Fibroblast of skin of left quadriceps (primary cell): Measurements from ENCODE around the gene ARG2.

ENCODE experiments used
- DNase-seq, 2 experiments: peaks; one replicate each; pipeline ENCODE4 v3.0.0-alpha.2; 2013; ENCODE audit warnings: low read depth in 2 of 2

ARG2 gene

DNA sequence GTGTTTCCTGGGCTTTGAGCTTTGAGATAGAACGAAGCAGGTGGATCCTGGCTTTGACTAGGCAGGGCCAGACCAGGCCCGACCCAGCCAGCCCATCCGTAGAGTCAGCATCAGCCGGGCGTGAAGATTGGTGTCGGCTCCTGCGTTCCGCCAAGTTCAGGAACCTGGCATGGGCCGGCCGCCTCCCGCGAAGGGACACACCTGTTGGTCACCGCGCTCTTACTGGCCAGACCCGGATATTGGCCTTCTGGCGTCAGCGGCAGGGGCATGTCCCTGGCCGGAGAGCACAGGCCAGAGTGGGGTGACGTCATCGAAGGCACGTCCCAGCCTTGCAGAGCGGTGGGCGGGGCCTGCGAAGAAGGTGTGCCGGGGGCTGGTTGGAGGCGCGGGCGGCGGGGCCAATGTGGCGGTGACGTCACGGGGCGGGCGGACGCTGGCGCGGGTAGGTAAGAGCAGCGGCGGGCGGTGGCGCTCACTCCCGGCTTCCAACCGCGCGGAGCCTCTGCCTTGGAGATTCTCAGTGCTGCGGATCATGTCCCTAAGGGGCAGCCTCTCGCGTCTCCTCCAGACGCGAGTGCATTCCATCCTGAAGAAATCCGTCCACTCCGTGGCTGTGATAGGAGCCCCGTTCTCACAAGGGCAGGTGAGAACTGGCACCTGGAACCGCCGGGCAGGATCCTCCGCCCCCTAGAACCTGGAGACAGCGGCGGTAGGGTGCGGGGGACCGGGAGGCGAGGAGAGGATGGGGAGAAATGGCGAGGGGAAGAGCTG lies at the start of gene ARG2:
Gene ARG2, plus strand, starts transcription at position 475 of the 771 bp plus-strand sequence. Its CDS starts 58 bp downstream, at position 533.
- DNase-seq: peak; percentile 44 to 47

DNA sequence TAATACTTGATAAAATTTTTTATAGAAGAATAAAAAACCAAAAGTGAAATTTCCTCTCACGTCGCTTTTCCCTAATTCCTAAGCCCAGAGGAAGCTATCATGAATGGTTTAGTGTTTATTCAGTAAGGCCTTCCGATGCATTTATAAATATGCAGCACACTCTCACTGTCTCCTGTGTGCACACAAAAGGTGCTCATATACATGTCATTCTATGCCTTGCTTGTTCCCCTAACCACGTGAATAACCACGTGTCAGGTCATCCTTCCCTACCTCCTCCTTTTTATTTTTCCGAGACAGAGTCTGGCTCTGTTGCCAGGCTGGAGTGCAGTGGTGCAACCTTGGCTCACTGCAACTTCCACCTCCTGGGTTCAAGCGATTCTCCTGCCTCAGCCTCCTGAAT lies 49.3 kb upstream of the ARG2 start:
- no peak for DNase-seq

DNA sequence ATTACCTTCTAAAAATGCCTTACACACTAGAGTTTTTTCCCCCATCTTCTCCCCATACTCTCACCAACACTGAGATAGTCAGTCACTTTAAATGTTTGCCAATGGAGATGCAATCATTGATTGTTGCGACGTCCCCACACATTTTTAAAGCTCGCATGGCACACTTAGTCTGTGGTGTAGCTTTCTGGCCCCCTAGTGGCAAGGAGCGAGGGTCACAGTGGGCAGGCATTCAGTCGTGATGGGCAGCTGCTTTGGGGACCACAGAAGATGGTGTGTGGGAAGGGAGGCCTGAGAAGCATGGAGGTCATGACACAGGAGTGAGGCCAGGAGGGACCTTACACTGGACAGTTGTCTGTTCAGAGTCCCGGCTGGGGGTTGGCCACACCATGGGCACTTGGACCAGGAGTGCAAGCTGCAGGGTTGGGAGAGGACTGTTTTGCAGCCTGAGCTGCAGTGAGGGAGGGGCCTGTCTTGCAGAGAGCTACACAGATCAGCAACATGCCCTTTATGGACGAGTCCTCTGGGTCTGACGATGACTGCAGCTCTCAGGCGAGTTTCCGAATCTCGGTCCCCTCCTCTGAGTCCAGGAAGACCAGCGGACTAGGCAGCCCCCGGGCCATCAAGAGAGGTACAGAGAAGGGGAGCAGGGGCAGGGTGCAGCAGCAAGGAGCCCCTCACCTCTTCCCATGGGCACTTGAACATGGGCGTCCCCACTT lies 48.3 kb upstream of the ARG2 start:
- DNase-seq: peak; percentile 19 to 20

DNA sequence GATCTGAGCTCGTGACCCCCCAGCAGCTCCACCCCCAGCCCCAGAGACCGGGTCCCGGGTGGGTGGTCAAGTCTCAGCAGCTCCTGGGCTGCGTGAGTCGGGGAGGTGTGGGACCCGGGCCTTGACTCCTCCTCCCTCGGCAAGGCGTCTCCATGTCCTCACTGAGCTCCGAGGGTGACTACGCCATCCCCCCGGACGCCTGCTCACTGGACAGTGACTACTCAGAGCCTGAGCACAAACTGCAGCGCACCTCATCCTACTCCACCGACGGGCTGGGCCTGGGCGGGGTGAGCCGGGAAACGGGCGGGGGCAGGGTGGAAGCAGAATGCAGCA lies 47.8 kb upstream of the ARG2 start:
- no peak for DNase-seq

DNA sequence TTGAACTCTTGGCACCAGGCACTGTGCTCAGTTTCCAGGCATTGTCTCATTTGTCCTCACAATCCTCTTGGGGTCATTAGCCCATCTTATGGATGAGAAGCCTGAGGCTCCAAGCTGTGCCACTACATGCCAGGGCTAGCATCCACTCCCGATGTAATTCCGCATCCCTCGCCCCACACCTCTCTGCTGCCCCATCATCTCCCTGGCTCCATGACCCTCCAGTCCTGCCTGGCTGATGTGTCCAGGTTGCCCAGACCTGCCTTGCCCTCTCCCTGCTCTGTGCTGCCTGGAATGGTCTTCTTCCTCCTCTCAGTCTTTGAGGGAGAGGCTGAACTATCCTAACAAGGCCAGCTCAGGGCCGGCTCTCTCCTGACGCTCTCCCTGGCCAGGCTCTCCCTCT lies 47.1 kb upstream of the ARG2 start:
- no peak for DNase-seq

DNA sequence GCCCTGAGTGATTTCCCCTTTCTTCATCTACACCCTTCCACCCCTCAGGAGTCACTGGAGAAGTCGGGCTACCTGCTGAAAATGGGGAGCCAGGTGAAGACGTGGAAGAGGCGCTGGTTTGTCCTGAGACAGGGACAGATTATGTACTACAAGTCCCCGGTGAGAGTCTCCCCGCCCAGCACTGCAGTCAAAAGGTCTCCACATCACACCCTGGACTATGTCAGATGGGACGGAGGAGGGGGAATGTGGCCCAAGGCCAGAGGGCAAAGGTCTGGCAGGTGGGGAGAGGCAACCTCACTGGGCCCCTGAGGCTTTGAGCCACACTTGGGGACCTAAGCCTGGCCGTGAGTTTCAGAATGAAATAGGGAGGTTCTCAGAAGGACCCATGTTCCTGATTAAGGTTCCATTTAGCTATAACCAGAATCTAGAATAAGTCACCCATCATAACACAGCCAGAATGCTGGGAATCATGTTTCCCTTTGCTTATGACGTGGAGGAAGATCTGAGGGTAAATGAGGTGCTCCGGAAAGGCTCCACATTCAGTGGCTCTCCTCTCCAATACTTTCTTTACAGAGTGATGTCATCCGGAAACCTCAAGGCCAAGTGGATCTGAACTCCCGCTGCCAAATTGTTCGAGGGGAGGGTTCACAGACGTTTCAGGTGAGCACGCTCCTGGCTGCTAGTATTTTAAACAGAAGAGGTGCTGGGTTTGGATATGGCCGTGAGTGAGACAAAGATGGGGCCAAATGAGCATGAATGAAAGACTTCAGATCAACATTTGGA lies 46.3 kb upstream of the ARG2 start:
- no peak for DNase-seq

DNA sequence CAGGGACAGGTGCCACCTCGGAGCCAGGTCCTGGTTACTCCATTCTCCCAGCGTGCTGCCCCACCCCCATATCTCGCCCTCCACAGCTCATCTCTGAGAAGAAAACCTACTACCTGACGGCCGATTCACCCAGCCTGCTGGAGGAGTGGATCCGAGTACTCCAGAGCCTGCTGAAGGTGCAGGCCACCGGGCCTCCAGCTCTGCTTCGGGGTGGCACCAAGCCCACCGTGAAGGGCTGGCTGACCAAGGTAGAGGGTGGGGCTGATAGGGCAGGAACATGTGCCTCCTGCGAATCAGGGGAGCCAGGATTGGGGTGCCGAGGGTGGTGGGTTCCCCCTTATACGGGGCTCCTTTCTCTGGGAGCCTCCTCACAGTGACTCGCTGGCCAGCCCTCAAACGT lies 45.6 kb upstream of the ARG2 start:
- DNase-seq: no peak

DNA sequence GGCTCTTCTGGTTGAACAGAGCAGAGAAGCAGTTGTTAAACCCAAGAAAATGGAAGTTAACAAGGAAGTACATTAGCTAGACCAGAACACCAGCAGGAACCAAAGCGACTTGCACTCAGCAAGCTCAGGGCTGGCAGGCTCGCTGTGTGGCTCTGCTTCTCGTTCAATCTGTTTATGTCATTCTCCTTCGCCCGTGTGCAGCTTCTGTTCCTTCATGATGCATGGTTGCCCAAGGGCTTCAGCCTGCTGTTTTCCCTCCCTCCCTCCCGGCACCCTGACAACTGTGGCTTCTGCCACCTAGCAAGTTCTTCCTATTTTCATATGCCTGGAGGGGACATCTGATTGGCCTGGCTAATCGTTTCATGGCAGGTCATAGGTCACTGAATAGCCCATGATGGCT lies 44.9 kb upstream of the ARG2 start:
- no peak for DNase-seq

DNA sequence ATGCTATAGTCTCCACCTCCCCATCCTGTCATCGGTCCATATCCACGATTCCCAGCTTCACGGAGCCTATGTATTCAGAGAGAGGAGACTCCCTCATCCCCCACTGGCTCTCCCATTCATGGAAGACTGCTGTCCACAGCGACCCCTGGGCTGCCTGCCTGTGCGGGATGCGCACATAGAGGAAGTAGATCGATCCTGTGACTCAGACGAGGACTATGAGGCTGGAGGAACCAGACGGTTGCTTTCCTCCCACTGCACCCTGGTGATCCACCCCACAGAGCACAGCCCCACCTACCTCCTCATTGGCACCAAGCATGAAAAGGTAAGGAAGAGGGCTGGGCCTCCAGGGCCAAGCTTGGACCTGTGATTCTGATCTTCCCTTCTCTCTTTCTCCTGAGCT lies 44.0 kb upstream of the ARG2 start:
- DNase-seq: no peak

DNA sequence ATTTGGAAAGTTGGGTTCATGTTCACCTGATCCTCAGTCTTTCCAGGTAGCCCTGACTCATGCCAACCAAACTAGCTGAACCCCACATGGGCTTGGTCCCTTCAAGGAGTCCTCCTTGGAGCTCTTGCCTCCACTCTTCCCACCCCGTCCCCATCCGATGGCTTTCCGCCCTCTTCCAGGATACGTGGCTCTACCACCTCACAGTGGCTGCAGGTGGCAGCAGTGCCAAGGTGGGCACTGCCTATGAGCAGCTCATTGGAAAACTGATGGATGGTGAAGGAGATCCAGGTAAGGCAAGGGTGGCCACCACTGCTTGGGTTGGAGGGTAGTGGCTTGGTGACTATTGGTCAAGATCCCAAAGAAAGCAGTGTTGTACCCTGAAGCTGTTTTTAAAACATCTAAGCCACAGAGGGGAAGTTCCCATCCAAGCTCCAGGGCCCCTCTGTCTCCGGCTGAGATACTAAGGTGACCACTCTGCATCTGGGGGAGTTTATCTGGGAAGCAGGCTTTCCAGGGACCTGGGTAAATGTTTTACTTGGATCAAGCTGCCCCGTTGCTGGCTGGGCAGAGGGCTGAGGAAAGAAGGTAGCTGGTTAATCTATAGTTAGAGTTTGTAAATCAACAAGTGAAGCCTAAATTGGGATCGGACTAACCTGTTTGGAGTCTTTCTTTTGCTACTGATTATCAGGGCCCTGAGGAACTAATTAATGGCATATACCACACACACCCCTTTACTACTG lies 43.3 kb upstream of the ARG2 start:
- no peak for DNase-seq

DNA sequence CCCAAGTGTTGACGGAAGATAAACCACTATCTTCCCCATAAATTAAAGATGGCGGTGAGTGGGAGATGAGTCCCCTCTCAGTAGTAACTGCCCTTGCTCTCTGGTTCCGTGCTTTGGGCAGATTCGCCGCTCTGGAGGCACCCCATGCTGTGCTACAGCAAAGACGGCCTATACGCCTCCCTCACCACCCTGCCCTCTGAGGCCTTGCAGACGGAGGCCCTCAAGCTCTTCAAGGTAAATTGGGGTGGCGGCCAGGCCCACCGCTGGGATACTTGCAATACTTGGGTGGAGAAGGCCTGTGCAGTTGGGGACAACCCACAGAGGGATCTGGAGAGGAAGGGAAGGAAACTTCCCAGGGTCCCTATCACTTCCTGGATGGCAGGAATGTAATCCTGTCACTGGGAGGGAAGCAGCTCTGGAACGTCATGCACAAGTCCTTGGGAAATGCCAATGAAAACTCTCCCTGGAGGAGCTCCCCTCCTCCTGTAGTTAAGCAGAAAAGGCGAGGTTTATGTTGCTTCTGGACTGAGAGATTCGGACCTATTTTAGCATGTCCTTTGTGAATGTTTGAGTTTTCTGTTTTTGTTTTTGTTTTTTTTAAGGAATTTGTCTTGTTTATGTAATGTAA lies 42.4 kb upstream of the ARG2 start:
- no peak for DNase-seq

DNA sequence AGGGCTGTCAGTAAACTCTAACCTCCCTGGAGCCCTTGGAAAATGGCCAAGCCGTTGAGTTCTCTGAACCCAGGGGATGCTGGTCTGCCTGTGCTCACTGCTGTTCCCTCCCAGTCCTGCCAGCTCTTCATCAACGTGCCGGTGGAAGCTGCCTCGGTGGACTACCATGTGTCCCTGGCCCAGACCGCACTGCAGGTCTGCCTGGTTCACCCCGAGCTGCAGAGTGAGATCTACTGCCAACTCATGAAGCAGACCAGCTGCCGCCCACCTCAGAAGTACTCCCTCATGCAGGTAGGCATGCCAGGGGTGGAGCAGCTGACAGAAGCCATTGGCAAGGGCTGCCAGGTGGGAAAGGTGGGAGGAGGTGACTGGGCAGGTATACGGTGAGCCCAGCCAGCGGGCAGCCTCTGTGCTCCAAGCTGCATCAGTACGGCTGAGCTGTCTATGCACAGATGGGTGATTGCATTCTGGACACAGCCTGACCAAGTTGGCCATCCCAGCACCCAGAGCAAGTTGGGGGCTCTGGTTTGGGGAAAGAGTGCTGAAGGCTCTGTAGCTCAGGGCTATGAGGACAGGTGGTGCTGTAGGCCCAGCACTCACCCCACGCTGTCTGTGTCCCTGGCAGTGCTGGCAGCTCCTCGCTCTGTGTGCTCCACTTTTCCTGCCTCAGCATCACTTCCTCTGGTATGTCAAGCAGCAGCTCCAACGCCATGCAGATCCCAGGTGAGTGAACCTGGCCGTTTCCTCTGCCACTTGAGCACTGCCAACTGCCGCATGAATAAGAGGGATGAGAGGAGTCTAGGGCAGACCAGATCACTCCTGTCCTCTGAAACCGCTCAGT lies 41.6 kb upstream of the ARG2 start:
- no peak for DNase-seq

DNA sequence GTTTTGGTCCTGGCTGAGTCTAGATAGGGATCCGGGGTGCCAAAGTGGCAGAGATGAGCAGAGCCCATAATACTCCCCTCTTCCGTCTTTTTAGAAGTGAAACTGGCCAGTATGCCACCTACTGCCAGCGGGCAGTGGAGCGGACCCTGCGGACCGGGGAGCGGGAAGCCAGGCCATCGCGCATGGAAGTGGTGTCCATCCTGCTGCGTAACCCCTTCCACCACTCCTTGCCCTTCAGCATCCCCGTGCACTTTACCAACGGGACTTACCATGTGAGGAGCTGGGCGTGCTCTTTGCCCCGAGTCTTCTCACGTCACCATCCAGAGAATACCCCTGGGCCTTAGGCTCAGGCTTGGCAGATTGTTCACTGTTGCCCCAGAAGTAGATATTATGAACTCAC lies 40.7 kb upstream of the ARG2 start:
- no peak for DNase-seq

DNA sequence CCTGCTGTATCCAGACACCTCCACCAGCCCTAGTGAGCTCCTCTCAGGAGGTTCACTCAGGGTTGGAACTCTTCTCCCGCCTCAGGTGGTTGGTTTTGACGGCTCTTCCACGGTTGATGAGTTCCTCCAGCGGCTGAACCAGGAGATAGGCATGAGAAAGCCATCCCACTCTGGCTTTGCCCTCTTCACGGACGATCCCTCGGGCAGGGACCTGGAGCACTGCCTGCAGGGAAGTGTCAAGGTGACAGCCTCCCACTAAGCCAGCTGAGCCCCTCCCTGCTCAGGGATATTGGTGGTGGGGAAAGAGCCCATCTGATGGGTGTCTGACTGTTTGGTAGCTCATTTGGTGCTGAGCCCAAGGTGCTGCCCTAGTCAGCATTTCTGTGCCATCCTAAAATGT lies 40.1 kb upstream of the ARG2 start:
- no peak for DNase-seq

DNA sequence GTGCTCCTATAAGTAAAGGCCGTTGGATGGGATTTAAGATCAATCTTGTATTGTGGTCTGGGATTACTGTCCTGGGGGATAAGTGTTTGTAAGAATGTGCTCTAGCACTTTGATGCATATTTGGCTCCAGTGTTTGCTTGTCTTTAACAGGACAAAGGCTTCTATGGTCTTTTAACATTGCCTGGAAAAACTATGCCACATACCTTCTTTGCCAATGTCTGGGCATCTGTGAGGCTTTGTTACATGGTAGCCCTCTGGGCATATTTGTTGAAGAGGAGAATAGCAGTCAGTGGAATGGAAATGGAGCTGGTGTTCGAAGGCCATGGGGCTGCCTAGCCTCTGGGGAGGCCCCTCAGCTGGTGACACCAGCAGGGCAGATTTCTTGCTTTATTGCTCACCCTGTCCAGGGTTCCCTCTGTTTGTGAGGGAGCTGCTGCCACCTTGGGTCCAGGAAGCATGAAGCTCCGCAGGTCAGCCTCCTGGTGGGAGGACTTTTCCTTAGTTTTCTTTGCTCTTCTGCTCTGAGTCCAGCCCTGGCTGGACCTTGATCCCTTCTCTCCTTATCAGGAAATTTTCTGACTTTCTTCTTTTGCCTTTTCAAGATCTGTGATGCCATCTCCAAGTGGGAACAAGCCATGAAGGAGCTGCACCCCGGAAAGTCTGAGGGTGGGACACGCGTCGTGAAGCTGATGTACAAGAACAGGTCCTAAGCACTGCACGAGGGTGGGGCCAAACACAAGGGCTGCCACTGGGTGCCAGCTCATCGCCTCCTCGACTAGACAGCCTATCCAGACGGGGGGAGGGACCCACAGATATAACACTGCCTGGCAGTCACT lies 39.2 kb upstream of the ARG2 start:
- DNase-seq: no peak

DNA sequence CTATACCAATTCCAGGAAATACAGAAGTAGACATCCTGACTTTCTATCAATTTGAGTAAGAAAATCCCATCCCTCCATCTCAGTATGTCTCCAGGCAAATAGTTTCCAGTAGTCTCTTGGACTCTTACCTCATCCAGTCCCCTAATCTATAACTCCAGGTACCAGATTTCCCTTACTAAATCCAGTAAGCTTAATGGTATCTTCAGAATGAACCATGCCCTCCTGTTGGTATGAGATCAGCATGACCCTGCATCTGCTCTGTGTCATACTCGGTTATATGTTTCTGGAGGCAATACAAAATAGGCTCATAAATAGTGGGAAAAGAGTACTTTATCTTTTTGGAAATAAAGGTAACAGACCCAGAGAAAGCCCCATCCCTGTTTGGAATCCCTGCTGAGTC lies 38.1 kb upstream of the ARG2 start:
- DNase-seq: no peak

DNA sequence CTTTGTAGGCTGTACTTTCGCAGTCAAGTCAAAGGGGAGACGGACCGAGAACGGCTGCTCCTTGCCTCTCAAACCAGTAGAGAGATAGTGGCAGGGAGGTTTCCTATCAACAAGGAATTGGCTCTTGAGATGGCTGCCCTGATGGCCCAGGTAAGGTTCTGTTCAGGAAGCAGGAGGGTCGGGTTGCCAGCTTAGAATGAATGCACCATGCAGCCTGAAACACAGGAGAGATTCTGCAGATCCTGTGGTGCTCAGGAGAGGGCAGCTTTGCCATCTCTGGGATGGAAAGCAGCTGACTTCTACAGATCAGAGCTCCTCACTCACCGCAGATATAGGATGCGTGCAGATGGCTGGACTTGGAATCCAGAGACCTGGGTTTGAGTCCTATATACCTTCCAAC lies 37.7 kb upstream of the ARG2 start:
- no peak for DNase-seq

DNA sequence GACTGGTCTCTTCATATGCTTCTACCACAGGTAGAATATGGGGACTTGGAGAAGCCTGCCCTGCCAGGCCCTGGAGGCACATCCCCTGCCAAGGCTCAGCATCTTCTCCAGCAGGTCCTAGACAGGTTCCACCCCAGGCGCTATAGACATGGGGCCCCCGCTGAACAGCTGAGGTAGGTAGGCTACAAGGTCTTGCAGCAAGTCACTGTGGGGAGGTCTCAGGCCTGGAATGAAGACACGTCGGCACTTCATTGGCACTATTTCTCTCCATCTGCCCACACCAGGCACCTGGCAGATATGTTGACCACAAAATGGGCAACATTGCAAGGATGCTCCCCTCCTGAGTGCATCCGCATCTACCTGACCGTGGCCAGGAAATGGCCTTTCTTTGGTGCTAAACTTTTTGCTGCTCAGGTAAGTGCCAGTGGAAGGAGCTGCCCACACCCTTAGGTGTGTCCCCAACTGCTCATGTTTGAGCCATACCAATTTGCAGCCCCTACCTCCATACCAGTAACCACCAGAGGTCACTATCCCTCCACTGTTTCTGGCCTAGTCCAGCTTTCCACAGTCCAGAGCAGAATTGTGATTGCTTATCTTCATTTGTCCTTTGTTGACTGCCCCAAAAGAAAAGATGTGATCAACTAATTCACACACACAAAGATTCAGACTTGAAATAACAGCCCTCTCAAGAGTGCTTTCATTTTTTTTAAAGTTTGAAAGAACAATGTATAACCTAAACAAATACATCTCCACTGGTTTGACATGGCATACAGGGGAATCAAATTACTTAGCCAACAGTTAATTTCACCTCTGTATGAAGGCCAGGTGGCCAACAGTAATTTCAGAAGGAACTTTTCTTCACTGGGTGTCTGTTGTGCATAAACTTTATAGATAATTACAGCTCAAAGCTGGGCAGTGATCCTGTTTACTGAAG lies 35.7 kb upstream of the ARG2 start:
- peak in 1 of 2 experiments; percentile 9 for DNase-seq

DNA sequence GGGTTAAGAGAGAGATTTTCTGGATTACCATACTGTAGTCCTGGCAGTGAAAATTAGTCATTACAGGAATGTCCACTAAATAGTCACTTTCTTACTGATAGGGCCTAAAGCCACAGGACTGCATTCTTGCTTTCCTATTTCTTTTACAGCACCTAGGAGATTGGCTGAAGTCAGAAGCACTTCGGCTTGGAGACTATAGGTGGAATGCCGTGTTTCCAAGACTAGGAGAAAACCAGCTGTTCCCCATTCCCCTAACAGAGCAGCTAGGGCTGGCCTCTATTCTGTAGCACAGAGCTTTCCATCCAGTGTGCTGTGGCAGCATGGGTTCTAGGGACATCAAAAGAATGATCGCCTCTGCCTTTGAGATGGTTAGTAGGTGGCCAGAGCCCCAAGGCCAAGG lies 34.7 kb upstream of the ARG2 start:
- no peak for DNase-seq
